Panc1 (cell line): Measurements from ENCODE around the gene CD79A. TPM values are rescaled to one million over a fixed set of nuclear protein-coding genes. Genes with fewer than 3 reads are reported as not detected.

Experiments used
- ATAC-seq: fragments of 200-7000 bp; cut with Tn5 transposase; 2 replicates; pipeline ENCODE4 v1.9.1; 2020; ENCODE audit warnings: mild to moderate bottlenecking, moderate library complexity
- BruUV-seq: library from RNA; stranded (reverse); fragments of 400-500 nt; replicated peaks from 2 replicates; lab custom pipeline; 2021; lab: Mats Ljungman, UMichigan
- CTCF ChIA-PET: fragments of 300-600 bp; sonication (Branson Sonifier 250); formaldehyde crosslinking; loops from one replicate; lab custom pipeline; 2022; ENCODE audit warnings: antibody characterized with exemption; lab: Charles Lee
- POLR2A ChIA-PET: fragments of 300-600 bp; sonication (Branson Sonifier 250); formaldehyde crosslinking; loops from one replicate; lab custom pipeline; 2022; ENCODE audit warnings: antibody characterized with exemption; lab: Charles Lee
- DNase-seq: peaks from one replicate; pipeline ENCODE4 v3.0.0-alpha.2; 2010; ENCODE audit warnings: low read depth, low spot score
- H3K27ac ChIP-seq: 2 replicates; pipeline ENCODE4 v1.5.1; 2011; ENCODE audit warnings: mild to moderate bottlenecking, low read length, inconsistent platforms
- H3K27me3 ChIP-seq: fragments of 200-500 bp; sonication (Bioruptor generic); 2 replicates; pipeline ENCODE4 v1.6.0; 2014; ENCODE audit warnings: low read length, inconsistent platforms; ENCODE audit not compliant: control insufficient read depth, insufficient read depth
- H3K36me3 ChIP-seq: fragments of 200-500 bp; sonication (Bioruptor generic); 2 replicates; pipeline ENCODE4 v1.5.1; 2014; ENCODE audit warnings: inconsistent platforms, mild to moderate bottlenecking, low read length, moderate library complexity; ENCODE audit not compliant: control insufficient read depth, insufficient read depth
- H3K4me1 ChIP-seq: 2 replicates; pipeline ENCODE4 v1.5.1; 2011; ENCODE audit warnings: inconsistent platforms, mild to moderate bottlenecking, low read length, moderate library complexity; ENCODE audit not compliant: control insufficient read depth, insufficient read depth
- H3K4me3 ChIP-seq, 2 experiments: 2 replicates each; pipeline ENCODE4 v1.5.1; 2011 to 2012; ENCODE audit warnings: low read depth in 2 of 2, low read length in 2 of 2, mild to moderate bottlenecking in 2 of 2, inconsistent platforms in 1 of 2, moderate library complexity in 1 of 2
- H3K9me3 ChIP-seq: fragments of 200-500 bp; sonication (Bioruptor generic); 2 replicates; pipeline ENCODE4 v1.5.1; 2014; ENCODE audit warnings: low read depth, mild to moderate bottlenecking, inconsistent platforms, low read length, moderate library complexity; ENCODE audit not compliant: control insufficient read depth, insufficient read depth
- POLR2AphosphoS5 ChIP-seq: IDR thresholded peaks from 2 replicates; pipeline ENCODE4 v1.6.1; 2012; ENCODE audit warnings: mild to moderate bottlenecking, low read depth, low read length, moderate library complexity
- SIN3A ChIP-seq: IDR thresholded peaks from 2 replicates; pipeline ENCODE4 v1.6.1; 2012; ENCODE audit warnings: low read depth, mild to moderate bottlenecking, low read length, moderate library complexity, borderline replicate concordance; ENCODE audit not compliant: insufficient read depth
- TCF7L2 ChIP-seq: IDR thresholded peaks from 2 replicates; pipeline ENCODE4 v1.6.1; 2011; ENCODE audit warnings: mild to moderate bottlenecking, low read depth, low read length, inconsistent platforms
- in situ Hi-C: cut with HindIII; loops from 2 replicates; pipeline ENCODE4 v1.10.0; 2016; ENCODE audit warnings: low sequenced_read_pairs, low pct_unique_long_range_greater_than_20kb
- intact Hi-C: fragments of 100-400 bp; cut with micrococcal nuclease; formaldehyde crosslinking; loops from one replicate; pipeline ENCODE4 v1.10.0; 2022; ENCODE audit not compliant: unreplicated experiment
- total RNA-seq: library from RNA; stranded (reverse); gene quantifications from one replicate; pipeline ENCODE4 v1.2.1, GENCODE V29; 2021; ENCODE audit not compliant: unreplicated experiment
- TF ChIP-seq, protein P1 (sequence below): fragments of 450-650 bp; IDR thresholded peaks from 2 replicates; pipeline ENCODE4 v1.5.1; 2017; ENCODE audit warnings: mild to moderate bottlenecking
- TF ChIP-seq, protein P2 (sequence below), 2 experiments: IDR thresholded peaks; 2 replicates each; pipeline ENCODE4 v1.6.1; 2011 to 2012; ENCODE audit warnings: low read depth in 2 of 2, control low read depth in 1 of 2, low read length in 1 of 2, mild to moderate bottlenecking in 1 of 2, moderate library complexity in 1 of 2; ENCODE audit not compliant: insufficient read depth in 1 of 2

CD79A gene
- total RNA-seq, 1 experiment from 2014 or later, result 0.59 TPM

DNA sequence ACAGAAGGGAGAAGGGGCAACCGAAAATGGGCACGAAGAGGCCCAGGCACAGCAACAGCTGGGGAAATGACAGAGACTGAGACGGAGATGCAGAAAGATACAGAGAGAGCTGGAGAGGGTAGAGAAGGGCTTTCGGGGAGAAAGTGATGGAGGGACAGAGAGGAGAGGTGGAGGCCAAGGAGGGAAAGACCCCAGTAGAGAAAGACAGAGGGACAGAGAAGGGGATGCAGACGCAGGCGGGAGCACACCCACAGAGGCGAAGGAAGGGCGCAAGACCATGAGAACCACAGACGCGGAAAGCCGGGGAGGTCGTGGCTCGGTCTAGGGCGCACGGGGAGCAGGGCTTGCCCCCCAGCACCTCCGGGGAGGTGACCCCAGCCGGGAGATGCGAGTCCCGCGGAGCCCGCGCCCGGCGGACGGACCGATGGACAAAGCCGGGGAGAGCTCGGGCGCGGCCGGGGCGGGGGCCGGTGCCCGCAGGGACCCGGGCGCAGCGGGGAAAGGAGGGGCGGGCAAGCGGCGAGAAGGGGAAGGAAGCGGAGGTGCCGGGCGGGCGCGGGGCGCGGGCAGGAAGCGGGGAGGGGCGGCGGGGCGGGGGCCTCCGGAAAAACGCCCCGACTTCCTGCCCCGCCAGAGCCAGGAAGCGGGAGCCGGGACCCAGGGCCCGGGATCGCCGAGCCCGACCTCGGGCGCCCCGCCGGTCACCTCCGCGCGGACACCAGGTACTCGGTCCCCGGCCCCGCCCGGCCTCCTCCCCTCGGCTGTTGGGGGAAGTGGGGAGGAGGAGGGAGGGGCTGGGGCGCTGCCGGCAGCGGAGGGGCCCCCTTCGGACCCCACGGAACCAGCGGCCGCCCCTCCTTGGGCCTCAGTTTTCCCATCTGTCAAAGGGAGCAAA, 5.7 kb downstream of the CD79A start, which contains the start of gene ARHGEF1:
TSS of gene ARHGEF1 (plus strand) at position 617 of the 895 bp plus-strand sequence. CDS start 4,899 bp downstream, outside the sequence.
- Histone ChIP-seq H3K27ac (peak within 1 kb of the TSS; percentile 83), H3K27me3 (no peaks in the 10 kb centered on the region), H3K36me3 (no peaks in the 10 kb centered on the region; the same call in 1 of the 2 replicates), H3K9me3 (no peaks in the 10 kb centered on the region), H3K4me3 (peak within 1 kb of the TSS; percentile 79 to 93), H3K4me1 (peaks cover 21% of the 10 kb centered on the region)
- no TSS peak for BruUV-seq
- no peak for TF ChIP-seq TCF7L2
- ChIA-PET POLR2A (no interaction called here), CTCF (no interaction called here)
- ATAC-seq (peak; percentile 27), DNase-seq (no peak)
- intact Hi-C loops (loop anchor here (10.0 kb wide), 1 partner anchor 52 kb away; no protein-coding TSS in a partner anchor), in situ Hi-C loops (no loop called here)

DNA sequence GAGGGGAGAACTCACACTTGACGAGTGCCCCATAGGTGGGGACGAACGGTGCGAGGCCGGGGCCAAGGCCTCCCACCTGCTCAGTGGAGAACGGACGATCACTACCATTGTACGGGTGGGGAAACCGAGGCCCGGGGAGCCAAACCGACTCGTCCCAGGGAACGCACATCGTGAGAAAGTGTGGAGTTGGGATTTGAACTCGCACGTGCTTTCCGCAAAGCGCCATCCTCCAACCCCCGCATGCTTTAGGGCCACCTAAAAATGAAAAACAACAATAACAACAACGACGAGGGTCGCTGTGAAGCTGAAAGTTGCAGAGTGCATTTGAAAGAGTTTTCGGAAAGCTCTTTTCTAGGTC, 6.4 kb downstream of the CD79A start:
- Histone ChIP-seq H3K4me3 (peak overlapping the region; percentile 79 to 93), H3K9me3 (no peaks in the 10 kb centered on the region), H3K27ac (peak overlapping the region; percentile 83), H3K36me3 (no peaks in the 10 kb centered on the region; the same call in 1 of the 2 replicates), H3K27me3 (no peaks in the 10 kb centered on the region), H3K4me1 (peaks cover 24% of the 10 kb centered on the region)
- ATAC-seq, result no peak
- intact Hi-C loops, result loop anchor here (10.0 kb wide), 1 partner anchor 51 kb away; no protein-coding TSS in a partner anchor
- POLR2A ChIA-PET, result no interaction called here
- DNase-seq, result no peak
- BruUV-seq, result no TSS peak
- TF ChIP-seq, protein P1, sequence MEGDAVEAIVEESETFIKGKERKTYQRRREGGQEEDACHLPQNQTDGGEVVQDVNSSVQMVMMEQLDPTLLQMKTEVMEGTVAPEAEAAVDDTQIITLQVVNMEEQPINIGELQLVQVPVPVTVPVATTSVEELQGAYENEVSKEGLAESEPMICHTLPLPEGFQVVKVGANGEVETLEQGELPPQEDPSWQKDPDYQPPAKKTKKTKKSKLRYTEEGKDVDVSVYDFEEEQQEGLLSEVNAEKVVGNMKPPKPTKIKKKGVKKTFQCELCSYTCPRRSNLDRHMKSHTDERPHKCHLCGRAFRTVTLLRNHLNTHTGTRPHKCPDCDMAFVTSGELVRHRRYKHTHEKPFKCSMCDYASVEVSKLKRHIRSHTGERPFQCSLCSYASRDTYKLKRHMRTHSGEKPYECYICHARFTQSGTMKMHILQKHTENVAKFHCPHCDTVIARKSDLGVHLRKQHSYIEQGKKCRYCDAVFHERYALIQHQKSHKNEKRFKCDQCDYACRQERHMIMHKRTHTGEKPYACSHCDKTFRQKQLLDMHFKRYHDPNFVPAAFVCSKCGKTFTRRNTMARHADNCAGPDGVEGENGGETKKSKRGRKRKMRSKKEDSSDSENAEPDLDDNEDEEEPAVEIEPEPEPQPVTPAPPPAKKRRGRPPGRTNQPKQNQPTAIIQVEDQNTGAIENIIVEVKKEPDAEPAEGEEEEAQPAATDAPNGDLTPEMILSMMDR, result no peak
- no peak for TF ChIP-seq POLR2AphosphoS5
- no peak for TF ChIP-seq SIN3A
- TF ChIP-seq, protein P2, sequence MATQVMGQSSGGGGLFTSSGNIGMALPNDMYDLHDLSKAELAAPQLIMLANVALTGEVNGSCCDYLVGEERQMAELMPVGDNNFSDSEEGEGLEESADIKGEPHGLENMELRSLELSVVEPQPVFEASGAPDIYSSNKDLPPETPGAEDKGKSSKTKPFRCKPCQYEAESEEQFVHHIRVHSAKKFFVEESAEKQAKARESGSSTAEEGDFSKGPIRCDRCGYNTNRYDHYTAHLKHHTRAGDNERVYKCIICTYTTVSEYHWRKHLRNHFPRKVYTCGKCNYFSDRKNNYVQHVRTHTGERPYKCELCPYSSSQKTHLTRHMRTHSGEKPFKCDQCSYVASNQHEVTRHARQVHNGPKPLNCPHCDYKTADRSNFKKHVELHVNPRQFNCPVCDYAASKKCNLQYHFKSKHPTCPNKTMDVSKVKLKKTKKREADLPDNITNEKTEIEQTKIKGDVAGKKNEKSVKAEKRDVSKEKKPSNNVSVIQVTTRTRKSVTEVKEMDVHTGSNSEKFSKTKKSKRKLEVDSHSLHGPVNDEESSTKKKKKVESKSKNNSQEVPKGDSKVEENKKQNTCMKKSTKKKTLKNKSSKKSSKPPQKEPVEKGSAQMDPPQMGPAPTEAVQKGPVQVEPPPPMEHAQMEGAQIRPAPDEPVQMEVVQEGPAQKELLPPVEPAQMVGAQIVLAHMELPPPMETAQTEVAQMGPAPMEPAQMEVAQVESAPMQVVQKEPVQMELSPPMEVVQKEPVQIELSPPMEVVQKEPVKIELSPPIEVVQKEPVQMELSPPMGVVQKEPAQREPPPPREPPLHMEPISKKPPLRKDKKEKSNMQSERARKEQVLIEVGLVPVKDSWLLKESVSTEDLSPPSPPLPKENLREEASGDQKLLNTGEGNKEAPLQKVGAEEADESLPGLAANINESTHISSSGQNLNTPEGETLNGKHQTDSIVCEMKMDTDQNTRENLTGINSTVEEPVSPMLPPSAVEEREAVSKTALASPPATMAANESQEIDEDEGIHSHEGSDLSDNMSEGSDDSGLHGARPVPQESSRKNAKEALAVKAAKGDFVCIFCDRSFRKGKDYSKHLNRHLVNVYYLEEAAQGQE (IDR thresholded peaks at IDR 0.05; ENCODE audit: insufficient read depth in 1 of 2, low read depth in 2 of 2, low read length in 1 of 2), result no peak
- TF ChIP-seq TCF7L2, result no peak
- in situ Hi-C loops, result no loop called here
- CTCF ChIA-PET, result no interaction called here
